Fibroblast of villous mesenchyme (primary cell): ENCODE results near the gene LRRC23. TPM values are rescaled to one million over a fixed set of nuclear protein-coding genes. Genes with fewer than 3 reads are reported as not detected.
A peak's percentile ranks its signal among the peaks of the same experiment; 100 is the strongest.

Source experiments
- DNase-seq: peaks from one replicate; pipeline ENCODE4 v3.0.0-alpha.2; 2010; ENCODE audit warnings: low read depth
- H3K4me3 ChIP-seq: 2 replicates; pipeline ENCODE4 v1.5.1; 2011; ENCODE audit warnings: low read depth, mild to moderate bottlenecking, low read length
- total RNA-seq: library from RNA; depleted of rRNA; stranded (reverse); fragments of >200 nt; gene quantifications from 2 replicates; pipeline ENCODE4 v1.2.3, GENCODE V29; 2012
- TF ChIP-seq, protein P1 (sequence below): IDR thresholded peaks from 2 replicates; pipeline ENCODE4 v1.5.1; 2012; ENCODE audit warnings: low read depth, mild to moderate bottlenecking, low read length; ENCODE audit not compliant: insufficient read depth

Gene LRRC23
- total RNA-seq, 1 donor = 4.7 TPM

DNA sequence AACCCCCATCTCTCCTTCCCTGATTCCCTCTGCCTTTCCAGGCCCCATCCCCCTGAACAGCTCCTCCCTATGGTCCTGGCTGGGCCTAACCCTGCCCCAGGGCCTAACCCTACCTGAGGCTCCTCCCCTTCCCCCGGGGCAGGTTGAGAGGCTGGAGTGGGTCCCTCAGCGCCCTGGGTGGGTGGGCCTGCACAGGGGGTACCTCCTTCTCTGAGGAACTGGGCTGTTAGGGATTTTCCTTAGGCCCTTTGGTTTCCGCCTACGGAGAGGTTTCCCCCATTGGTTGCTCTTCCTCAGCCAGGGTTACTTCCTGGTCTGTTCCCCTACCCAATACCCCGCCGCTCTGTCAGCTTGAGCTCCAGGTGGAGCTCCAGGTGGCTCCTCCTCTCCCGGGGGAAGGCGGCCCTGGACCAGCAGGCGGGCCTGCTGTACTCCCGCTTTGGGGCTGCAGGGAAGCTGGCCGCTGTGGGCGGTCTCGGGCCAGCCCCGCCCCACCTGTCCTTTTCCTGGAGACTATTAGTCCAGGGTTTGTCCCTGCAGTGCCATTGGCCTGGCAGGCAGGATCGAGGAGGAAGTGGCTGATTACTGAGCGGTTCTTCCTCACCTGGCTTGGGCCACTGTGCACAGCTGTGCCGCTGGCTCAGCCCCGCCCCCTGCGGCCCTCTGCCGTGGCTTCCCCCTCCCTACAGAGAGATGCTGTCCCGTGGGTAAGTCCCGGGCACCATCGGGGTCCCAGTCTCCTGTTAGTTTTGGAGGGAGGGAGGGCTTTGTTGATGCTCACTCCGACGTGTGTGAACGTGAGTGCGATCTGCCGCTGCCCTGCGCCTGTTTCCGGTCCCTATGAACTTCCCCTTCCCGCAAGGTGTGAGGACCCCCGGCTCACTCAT lies 41.7 kb downstream of the LRRC23 start:
- TF ChIP-seq, protein P1, sequence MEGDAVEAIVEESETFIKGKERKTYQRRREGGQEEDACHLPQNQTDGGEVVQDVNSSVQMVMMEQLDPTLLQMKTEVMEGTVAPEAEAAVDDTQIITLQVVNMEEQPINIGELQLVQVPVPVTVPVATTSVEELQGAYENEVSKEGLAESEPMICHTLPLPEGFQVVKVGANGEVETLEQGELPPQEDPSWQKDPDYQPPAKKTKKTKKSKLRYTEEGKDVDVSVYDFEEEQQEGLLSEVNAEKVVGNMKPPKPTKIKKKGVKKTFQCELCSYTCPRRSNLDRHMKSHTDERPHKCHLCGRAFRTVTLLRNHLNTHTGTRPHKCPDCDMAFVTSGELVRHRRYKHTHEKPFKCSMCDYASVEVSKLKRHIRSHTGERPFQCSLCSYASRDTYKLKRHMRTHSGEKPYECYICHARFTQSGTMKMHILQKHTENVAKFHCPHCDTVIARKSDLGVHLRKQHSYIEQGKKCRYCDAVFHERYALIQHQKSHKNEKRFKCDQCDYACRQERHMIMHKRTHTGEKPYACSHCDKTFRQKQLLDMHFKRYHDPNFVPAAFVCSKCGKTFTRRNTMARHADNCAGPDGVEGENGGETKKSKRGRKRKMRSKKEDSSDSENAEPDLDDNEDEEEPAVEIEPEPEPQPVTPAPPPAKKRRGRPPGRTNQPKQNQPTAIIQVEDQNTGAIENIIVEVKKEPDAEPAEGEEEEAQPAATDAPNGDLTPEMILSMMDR = no peak
- H3K4me3 ChIP-seq = no peak overlapping the region
- DNase-seq = no peak

DNA sequence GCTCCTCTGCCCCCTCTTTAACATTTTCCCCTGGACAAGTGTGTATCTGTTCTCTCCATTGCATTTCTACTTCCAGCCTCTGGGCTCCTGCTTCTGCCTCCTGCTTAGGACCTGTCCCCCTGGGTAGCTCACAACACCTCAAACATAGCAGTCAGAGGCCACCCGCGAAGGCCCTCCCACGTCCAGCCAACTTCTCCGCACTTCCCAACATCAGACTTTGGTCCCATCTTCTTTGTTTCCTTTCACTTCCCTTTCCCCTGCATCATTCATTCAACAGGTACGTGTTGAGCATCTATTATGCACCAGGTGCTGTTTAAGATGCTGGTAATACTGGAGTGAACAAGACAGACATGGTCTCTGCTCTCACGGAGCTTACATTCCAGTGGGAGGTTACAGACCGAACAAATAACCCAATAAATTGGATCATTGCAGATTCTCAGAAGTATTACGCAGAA lies 42.3 kb downstream of the LRRC23 start:
- TF ChIP-seq, protein P1 = no peak
- no peak for DNase-seq
- no peak overlapping the region for H3K4me3 ChIP-seq

DNA sequence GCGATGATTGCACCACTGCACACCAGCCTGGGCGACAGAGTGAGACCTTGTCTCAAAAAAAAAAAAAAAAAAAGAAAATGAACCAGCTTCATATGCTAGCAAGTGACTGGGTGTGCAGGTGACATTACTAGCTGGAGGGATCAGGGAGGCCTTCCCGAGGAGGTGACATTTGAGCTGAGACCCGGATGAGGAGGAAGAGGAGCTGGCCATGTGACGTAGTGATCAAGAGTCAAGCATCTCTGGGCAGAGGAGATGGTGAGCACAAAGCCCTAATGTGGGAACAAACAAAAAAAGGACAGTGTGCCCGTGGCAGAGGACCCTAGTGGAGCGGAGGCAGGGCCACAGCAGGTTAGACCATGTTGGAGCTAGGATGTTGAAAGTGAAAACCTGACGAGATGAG lies 43.0 kb downstream of the LRRC23 start:
- H3K4me3 ChIP-seq = no peak overlapping the region
- TF ChIP-seq, protein P1 = no peak
- no peak for DNase-seq

DNA sequence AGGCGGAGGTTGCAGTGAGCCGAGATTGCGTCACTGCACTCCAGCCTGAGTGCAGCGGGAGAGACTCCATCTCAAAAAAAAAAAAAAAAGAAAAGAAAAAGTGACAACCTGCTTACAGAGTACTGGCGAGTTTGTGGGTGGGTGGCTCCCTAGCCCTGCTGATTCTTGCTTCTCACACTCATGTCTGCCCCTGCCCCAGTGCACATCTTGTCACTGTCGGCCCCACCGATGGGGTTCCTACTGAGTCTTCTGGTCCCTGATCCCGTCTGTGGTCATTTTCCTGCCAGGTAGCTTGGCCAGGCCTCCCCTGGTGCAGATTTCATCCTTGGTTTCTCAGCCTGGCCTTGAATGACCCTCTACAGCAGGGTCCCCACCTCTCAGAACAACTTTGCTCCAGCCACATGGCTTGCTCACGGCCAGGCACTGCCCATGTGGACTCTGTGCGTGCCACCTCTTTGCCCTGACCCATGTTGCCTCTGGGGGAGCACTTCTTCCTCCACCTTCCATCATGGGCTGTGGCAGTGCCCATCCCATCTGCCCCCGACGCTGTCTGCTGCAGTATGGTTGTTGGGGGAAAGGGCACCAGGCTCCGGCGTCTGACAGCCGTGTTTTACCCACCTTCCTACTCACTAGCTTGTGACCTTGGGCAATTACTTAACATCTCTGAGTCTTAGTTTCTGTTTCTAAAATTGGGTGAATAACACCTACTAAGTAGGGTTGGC lies 44.4 kb downstream of the LRRC23 start:
- DNase-seq = no peak
- TF ChIP-seq, protein P1 = no peak
- no peak overlapping the region for H3K4me3 ChIP-seq

DNA sequence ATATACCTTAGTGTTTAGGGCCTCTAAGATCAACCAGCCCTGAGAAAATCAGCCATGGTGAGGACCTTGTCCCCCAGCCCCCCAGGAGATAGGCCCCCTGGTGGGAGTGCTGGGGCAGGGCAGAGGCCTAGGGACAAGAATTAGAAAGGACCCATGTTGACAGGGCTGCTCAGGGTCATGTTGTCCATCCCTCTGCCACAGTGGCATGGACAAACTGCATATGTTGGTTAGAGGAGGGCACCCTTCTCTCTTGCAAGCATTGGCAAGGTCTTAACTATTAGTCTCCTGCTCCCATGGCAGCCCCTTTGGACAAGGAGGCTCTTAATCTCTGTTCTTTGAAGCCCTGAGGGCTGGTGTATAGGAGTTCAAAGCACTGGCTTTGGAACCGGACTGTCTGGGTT lies 45.8 kb downstream of the LRRC23 start:
- no peak for DNase-seq
- no peak overlapping the region for H3K4me3 ChIP-seq
- TF ChIP-seq, protein P1 = peak; percentile 33

DNA sequence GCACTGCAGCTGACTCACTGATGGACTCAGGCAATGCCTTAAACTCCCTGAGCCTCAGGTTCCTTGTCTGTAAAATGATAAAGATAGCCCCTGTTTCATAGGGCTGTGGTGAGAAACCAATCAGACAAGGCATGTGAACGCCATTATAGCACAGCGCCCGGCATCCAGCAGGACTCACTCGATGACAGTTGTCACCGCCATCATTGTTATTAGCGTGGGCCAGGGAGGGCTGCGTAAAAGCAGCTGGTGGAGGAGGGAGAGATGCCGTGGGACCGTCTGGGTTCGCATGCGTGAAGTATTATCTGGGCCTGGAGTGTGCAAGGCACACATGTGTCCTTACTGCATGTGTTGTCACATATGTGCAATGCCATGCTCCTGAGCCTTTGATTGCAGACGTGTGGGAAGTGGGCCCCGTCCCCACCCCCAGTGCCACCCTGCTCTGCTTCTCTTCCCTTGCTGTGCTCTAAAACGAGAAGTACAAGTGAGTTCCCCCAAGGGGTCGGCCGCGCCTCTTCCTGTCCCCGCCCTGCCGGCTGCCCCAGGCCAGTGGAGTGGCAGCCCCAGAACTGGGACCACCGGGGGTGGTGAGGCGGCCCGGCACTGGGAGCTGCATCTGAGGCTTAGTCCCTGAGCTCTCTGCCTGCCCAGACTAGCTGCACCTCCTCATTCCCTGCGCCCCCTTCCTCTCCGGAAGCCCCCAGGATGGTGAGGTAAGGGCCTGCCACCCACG lies 46.4 kb downstream of the LRRC23 start, which contains the start of gene PTPN6:
Gene PTPN6, plus strand, starts transcription at position 546 of the 730 bp plus-strand sequence. Its CDS starts 157 bp downstream, at position 703.
- TF ChIP-seq, protein P1 = no peak
- no peak for DNase-seq

More for the DNA sequence above, 46.4 kb downstream of the LRRC23 start, which contains the start of gene PTPN6:
- no peak within 1 kb of the TSS for H3K4me3 ChIP-seq
